ENCODE measurements around the gene SLC39A9.
"Not testable (repeated sequence)": the region's sequence is repeated elsewhere in the genome, so short reads cannot be mapped to it uniquely, and the experiment has no call there.

SLC39A9 gene

DNA sequence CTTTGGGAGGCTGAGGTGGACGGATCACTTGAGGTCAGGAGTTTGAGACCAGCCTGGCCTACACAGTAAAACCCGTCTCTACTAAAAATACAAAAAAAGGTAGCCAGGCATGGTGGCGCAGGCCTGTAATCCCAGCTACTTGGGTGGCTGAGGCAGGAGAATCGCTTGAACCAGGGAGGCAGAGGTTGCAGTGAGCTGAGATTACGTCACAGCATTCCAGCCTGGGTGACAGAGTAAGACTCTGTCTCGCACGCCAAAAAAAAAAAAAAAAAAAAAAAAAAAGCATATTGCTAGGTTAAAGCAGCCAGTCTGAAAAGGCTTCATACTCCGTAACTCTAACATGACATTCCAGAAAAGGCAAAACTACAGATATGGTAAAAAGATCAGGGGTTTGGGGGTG, 7.1 kb upstream of the SLC39A9 start:
- H3K36me3 Mint-ChIP-seq (ENCODE audit: low read depth): peaks cover 97% of the 10 kb centered on the region

DNA sequence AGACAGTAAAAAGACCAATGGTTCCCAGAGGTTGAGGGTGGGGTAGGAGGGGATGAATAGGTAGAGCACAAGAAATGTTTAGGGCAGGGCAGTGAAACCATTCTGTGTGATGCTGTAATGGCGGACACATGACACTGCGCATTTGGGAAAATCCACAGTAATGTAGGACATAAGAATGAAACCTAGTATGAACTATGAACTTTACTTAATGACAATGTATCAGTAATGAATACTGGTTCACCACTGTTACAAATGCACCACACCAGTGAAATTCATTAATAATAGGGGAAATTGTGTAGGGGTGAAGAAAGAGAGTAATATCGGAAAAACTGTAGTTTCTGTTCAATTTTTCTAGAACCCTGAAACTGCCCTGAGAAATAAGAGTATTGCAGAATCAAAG, 6.0 kb upstream of the SLC39A9 start:
- Mint-ChIP-seq H3K4me3 (peak overlapping the region; percentile 33), H3K36me3 (ENCODE audit: low read depth) (peaks cover 97% of the 10 kb centered on the region), H3K9me3 (no peaks in the 10 kb centered on the region), H3K27me3 (no peaks in the 10 kb centered on the region), H3K4me1 (ENCODE audit: low read depth) (peaks cover 77% of the 10 kb centered on the region), H3K27ac (peak overlapping the region; percentile 58)
- DNase-seq: no peak

More for the DNA sequence above, 7.1 kb upstream of the SLC39A9 start:
- not testable (repeated sequence) for DNase-seq, H3K27me3 Mint-ChIP-seq, H3K9me3 Mint-ChIP-seq, H3K27ac Mint-ChIP-seq
- Mint-ChIP-seq H3K4me1 (ENCODE audit: low read depth) (peaks cover 76% of the 10 kb centered on the region), H3K4me3 (peak overlapping the region; percentile 10)

DNA sequence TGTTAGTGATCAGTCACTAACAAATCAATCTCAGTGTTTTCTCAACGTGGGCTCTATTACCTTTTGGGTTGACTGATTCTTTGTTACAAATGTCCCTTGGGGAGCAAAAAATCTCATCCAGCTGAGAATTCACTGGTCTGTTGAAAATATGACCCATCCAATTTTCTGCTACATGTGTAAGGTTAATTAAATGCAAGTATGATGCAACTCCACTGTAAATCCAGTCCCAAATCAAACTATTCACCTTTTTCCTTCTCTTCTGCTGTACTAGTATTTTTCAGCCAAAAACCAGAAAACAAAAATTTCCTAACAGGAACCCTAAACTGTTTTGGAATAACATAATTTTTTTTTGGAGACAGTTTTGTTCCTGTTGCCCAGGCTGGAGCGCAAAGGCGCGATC, 2.6 kb upstream of the SLC39A9 start:
- H3K27ac Mint-ChIP-seq: peak overlapping the region; percentile 100
- H3K4me1 Mint-ChIP-seq (ENCODE audit: low read depth): peaks cover 74% of the 10 kb centered on the region
- H3K4me3 Mint-ChIP-seq: peak overlapping the region; percentile 97
- H3K27me3 Mint-ChIP-seq: no peaks in the 10 kb centered on the region
- no peak for DNase-seq
- H3K36me3 Mint-ChIP-seq (ENCODE audit: low read depth): peaks cover 99% of the 10 kb centered on the region
- H3K9me3 Mint-ChIP-seq: no peaks in the 10 kb centered on the region

DNA sequence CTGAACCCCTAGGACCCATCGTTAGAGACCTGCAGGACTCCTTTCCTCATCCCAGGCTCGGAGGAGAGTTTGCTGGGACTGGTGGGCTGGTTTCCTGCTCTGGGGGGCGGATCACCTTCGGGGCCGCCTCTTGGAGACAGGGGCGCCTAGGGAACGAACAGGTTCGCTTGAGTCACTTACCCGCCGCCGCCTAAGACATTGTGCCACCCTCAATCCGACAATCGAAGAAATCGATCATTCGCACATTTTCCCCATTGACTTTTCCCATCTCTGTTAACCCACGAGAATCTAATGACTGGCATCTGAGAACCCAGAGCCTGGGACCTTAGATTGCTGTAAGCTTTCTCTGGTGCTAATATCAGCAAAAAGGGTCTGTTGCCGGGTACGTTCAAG, 322 bp downstream of the SLC39A9 start:
- peaks cover 64% of the 10 kb centered on the region for H3K4me1 Mint-ChIP-seq (ENCODE audit: low read depth)

DNA sequence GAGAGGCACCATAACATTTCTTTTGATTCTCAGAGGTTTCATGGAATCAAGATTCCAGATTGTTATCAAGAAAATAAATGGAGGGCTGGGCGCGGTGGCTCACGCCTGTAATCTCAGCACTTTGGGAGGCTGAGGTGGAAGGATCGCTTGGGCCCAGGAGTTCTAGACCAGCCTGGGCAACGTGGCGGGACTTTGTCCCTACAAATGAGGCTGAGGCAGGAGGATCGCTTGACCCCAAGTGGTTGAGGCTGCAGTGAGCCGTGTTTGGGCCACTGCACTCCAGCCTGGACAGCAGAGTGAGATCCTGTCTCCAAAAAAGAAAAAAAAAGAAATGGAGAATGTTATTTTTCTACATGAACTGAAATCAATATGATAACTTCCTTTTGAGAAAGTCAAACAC, 1.3 kb downstream of the SLC39A9 start:
- DNase-seq: no peak
- peak overlapping the region; percentile 97 for H3K4me3 Mint-ChIP-seq
- H3K27ac Mint-ChIP-seq: peak overlapping the region; percentile 100
- H3K27me3 Mint-ChIP-seq: no peaks in the 10 kb centered on the region
- H3K36me3 Mint-ChIP-seq (ENCODE audit: low read depth): peaks cover 78% of the 10 kb centered on the region
- peaks cover 66% of the 10 kb centered on the region for H3K4me1 Mint-ChIP-seq (ENCODE audit: low read depth)
- H3K9me3 Mint-ChIP-seq: no peaks in the 10 kb centered on the region

More for the DNA sequence above, 322 bp downstream of the SLC39A9 start:
- Mint-ChIP-seq H3K4me3 (peak overlapping the region; percentile 97), H3K9me3 (no peaks in the 10 kb centered on the region), H3K27ac (peak overlapping the region; percentile 100), H3K36me3 (ENCODE audit: low read depth) (peaks cover 79% of the 10 kb centered on the region), H3K27me3 (no peaks in the 10 kb centered on the region)
- DNase-seq: peak; percentile 83

DNA sequence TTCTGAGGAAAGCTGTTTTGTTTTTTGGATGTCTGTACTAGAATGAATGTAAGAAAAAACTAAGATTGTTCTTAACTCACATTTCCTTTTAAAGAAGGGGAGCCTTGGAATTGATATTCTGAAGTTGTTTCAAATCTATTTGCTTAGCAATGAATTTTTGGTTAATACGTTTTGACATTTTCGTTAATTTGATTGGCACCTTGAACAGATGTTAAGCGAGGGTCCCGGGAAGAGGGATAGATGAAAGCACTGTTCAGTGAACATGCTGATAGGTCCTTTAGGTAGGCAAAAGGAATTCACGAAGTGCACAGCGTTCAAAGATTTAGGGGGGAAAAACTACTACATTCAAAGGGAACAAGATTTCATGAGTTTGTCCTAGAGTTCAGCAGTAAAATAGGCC, 1.7 kb downstream of the SLC39A9 start:
- no peaks in the 10 kb centered on the region for H3K9me3 Mint-ChIP-seq
- peaks cover 65% of the 10 kb centered on the region for H3K4me1 Mint-ChIP-seq (ENCODE audit: low read depth)
- peak overlapping the region; percentile 97 for H3K4me3 Mint-ChIP-seq
- H3K27ac Mint-ChIP-seq: peak overlapping the region; percentile 100
- no peak for DNase-seq
- H3K36me3 Mint-ChIP-seq (ENCODE audit: low read depth): peaks cover 78% of the 10 kb centered on the region
- no peaks in the 10 kb centered on the region for H3K27me3 Mint-ChIP-seq

DNA sequence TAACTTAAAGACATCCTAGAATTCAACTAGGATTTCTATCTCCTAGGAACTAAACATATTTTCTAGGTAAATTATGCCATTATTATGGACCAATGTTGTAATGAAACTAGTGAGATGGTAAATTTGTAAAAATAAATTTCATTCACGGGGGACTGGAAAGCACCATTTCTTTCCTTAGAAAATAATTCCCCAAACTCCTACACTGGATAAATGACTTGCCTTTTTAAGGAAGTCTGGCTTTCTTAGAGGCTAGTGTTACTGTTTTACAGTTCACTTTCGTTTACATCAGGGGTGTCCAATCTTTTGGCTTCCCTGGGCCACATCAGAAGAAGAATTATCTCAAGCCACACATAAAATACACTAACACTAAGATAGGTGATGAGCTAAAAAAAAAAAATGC, 3.3 kb downstream of the SLC39A9 start:
- Mint-ChIP-seq H3K27me3 (no peaks in the 10 kb centered on the region), H3K4me1 (ENCODE audit: low read depth) (peaks cover 57% of the 10 kb centered on the region), H3K4me3 (peak overlapping the region; percentile 41), H3K27ac (no peak overlapping the region), H3K9me3 (no peaks in the 10 kb centered on the region), H3K36me3 (ENCODE audit: low read depth) (peaks cover 71% of the 10 kb centered on the region)
- no peak for DNase-seq

DNA sequence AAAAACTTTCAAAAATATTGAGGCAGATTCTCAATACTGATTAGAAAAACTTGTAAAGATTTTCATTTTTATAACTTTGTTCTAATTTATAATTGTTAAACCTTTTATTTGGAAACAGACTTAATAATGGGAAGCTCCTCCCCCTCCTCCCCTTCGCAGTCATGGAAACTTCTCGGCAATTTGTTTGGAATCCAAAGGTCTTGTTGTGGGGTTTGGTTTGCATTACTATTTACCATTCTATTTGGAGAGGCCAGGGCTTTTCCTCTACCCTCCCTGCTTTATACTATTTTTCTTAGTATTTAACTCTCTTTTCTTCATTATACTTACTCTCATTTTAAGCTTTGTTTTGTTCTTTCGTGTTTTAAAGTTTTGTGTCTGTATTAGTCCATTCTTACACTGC, 6.0 kb downstream of the SLC39A9 start:
- Mint-ChIP-seq H3K4me3 (no peak overlapping the region), H3K27ac (no peak overlapping the region), H3K36me3 (ENCODE audit: low read depth) (peaks cover 58% of the 10 kb centered on the region), H3K9me3 (no peaks in the 10 kb centered on the region), H3K27me3 (no peaks in the 10 kb centered on the region), H3K4me1 (ENCODE audit: low read depth) (peaks cover 57% of the 10 kb centered on the region)
- DNase-seq: no peak

DNA sequence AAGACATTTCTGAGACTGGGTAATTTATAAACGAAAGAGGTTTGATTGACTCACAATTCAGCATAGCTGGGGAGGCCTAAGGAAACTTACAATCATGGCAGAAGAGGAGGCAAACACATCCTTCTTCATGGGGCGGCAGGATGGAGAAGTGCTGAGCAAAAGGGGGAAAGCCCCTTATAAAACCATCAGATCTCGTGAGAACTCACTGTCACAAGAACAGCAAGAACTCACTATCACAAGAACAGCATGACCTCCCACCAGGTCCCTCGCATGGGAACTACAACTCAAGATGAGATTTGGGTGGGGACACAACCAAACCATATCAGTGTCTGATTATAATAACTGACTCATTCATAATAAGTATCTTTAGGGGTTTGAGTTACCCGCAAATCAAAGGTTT, 6.4 kb downstream of the SLC39A9 start:
- no peak for DNase-seq
- peaks cover 55% of the 10 kb centered on the region for H3K36me3 Mint-ChIP-seq (ENCODE audit: low read depth)
- H3K27ac Mint-ChIP-seq: no peak overlapping the region
- H3K9me3 Mint-ChIP-seq: no peaks in the 10 kb centered on the region
- no peak overlapping the region for H3K4me3 Mint-ChIP-seq
- no peaks in the 10 kb centered on the region for H3K27me3 Mint-ChIP-seq
- peaks cover 55% of the 10 kb centered on the region for H3K4me1 Mint-ChIP-seq (ENCODE audit: low read depth)

DNA sequence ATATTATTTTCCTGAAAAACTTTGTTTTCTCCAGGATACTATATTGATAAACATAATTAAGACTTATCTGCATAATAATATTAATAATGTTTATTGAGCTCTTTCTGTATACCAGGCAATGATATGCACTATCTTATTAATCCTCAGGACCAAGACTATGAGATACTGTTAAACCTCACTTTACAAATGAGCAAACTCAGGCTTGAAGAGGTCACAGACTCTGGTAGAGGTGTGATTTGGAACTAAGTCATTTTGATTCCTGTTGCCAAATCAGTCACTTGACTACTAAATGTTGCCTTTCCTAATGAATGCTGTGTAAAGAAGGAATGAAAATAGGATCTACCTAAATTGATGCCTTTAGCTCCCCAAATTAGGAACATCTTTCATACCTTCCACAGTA, 7.3 kb downstream of the SLC39A9 start:
- Mint-ChIP-seq H3K36me3 (ENCODE audit: low read depth) (peaks cover 46% of the 10 kb centered on the region), H3K4me1 (ENCODE audit: low read depth) (peaks cover 46% of the 10 kb centered on the region), H3K4me3 (no peak overlapping the region), H3K27ac (no peak overlapping the region), H3K9me3 (no peaks in the 10 kb centered on the region), H3K27me3 (no peaks in the 10 kb centered on the region)
- DNase-seq: no peak

DNA sequence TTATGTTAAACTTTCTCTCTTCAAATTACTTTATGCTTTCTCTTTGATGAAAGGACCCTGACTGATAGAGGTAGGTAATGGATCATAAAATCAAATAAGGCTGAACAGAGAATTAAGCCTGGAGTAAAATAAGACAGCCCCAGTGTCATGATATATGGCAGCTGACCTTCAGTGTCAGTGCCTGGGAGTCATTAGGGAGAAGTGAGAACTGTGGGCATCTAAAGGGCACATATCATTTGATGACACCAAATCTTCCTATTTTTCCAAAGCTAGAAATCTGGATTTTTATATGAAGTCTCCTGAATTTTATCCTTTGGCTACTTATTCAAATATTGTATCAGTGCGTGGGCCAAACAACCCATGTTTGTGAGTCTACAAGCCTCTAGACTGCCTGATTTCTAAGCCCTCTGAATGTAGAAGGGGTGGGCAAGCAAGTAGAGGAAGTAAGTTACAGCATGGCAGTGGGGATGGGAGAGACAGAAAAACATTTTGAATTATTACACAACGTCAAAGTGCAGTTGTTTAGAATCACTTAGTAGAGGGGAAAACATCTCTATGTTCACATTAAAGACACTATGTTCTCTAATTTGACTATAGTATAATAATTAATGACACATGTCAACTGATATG, 10.0 kb downstream of the SLC39A9 start:
- H3K27ac Mint-ChIP-seq: no peak overlapping the region

DNA sequence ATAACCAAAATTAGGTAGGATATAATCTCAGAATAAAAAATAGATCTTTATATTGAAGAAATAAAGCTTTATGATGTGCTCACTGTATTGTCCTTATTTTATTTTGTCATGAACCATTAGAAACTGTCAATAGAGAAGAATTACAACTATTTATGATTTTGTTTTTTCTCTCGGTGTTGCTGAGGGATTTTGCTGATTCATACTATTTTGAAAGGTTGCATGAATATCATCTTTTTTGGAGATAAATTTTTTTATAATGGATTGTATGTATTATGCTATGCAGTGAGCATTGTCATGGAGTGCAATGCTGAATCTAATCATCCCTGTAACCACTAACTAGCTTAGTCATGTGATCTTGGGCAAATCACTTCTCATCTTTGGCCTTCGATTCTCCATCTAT, 15.0 kb downstream of the SLC39A9 start:
- Mint-ChIP-seq H3K27me3 (no peaks in the 10 kb centered on the region), H3K4me3 (no peak overlapping the region), H3K4me1 (ENCODE audit: low read depth) (peaks cover 33% of the 10 kb centered on the region), H3K9me3 (peaks cover 5% of the 10 kb centered on the region), H3K27ac (no peak overlapping the region), H3K36me3 (ENCODE audit: low read depth) (peaks cover 20% of the 10 kb centered on the region)
- DNase-seq: no peak

More for the DNA sequence above, 10.0 kb downstream of the SLC39A9 start:
- no peak for DNase-seq
- no peak overlapping the region for H3K4me3 Mint-ChIP-seq
- H3K27me3 Mint-ChIP-seq: no peaks in the 10 kb centered on the region
- H3K4me1 Mint-ChIP-seq (ENCODE audit: low read depth): peaks cover 35% of the 10 kb centered on the region
- peaks cover 44% of the 10 kb centered on the region for H3K36me3 Mint-ChIP-seq (ENCODE audit: low read depth)
- no peaks in the 10 kb centered on the region for H3K9me3 Mint-ChIP-seq

DNA sequence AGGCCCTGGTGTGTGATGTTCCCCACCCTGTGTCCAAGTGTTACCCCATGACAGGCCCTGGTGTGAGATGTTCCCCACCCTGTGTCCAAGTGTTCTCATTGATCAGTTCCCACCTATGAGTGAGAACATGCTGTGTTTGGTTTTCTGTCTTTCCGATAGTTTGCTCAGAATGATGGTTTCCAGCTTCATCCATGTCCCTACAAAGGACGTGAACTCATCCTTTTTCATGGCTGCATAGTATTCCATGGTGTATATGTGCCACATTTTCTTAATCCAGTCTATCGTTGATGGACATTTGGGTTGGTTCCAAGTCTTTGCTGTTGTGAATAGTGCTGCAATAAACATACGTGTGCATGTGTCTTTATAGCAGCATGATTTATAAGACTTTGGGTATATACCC, 17.6 kb downstream of the SLC39A9 start:
- not testable (repeated sequence) for DNase-seq
- H3K4me1 Mint-ChIP-seq (ENCODE audit: low read depth): peaks cover 52% of the 10 kb centered on the region

DNA sequence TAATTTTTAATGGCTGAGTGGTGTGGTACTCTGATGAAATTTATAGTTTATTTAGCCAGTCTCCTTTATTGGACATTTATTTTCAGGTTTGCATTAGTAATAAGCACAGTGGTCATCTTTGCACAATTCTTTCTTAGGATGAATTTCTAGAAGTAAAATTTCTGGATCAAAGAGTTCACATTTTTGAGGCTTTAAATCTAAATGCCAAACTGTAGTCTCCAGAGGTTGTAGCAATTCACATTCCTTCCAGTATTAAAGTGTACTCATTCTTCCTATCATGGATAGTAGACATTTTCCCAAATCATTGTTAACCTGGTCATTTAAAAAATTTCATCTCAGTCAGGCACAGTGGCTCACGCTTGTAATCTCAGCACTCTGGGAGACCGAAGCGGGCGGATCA, 24.8 kb downstream of the SLC39A9 start:
- H3K4me3 Mint-ChIP-seq: no peak overlapping the region

More for the DNA sequence above, 17.6 kb downstream of the SLC39A9 start:
- H3K36me3 Mint-ChIP-seq (ENCODE audit: low read depth): peaks cover 15% of the 10 kb centered on the region
- H3K27me3 Mint-ChIP-seq, H3K27ac Mint-ChIP-seq, H3K9me3 Mint-ChIP-seq, H3K4me3 Mint-ChIP-seq: not testable (repeated sequence)

DNA sequence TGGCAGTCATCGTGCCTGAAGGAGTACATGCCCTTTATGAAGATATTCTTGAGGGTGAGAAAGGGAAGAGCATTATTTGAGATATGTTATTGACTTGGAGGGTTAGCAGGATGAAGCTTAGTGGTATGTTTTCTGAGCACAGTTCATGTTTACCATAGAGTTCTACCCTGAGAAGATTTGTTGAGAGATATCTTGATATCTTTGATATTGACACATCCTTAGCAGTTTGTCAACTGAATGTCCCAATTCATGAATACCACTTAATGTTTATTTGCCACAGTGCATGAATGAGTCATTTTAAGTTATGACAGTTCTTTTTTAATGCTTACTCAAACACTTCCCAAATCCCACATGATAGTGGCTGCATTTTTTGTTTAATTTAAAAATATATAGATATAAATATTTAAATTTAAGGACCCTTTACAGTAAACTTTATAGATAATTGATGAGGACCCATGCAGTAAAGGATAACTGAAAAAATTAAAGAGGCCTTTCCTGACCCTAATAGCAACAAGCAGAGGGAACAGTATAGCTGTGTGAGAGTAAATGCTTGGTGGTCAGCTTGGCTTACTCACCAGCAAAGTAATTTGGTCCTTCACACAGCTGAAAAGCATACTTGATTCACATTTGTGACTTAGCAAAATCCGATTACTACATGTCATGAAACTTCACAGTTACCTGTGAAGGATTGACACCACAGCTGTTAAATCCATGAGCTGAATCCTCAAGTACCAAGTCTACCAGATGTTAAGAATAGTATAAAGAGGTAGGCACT, 25.8 kb downstream of the SLC39A9 start:
- peaks cover 63% of the 10 kb centered on the region for H3K36me3 Mint-ChIP-seq (ENCODE audit: low read depth)
- H3K27ac Mint-ChIP-seq: no peak overlapping the region

More for the DNA sequence above, 24.8 kb downstream of the SLC39A9 start:
- no peak for DNase-seq
- Mint-ChIP-seq H3K9me3 (no peaks in the 10 kb centered on the region), H3K36me3 (ENCODE audit: low read depth) (peaks cover 54% of the 10 kb centered on the region), H3K27me3 (no peaks in the 10 kb centered on the region), H3K27ac (no peak overlapping the region), H3K4me1 (ENCODE audit: low read depth) (peaks cover 26% of the 10 kb centered on the region)

More for the DNA sequence above, 25.8 kb downstream of the SLC39A9 start:
- no peaks in the 10 kb centered on the region for H3K27me3 Mint-ChIP-seq
- no peak overlapping the region for H3K4me3 Mint-ChIP-seq
- H3K9me3 Mint-ChIP-seq: no peaks in the 10 kb centered on the region
- H3K4me1 Mint-ChIP-seq (ENCODE audit: low read depth): peaks cover 16% of the 10 kb centered on the region
- no peak for DNase-seq
